Ovary (tissue), 9 donors: Measurements from ENCODE around the gene IGFL2. TPM values are rescaled to one million over a fixed set of nuclear protein-coding genes. Genes with fewer than 3 reads are reported as not detected.

Source experiments
- DNase-seq, 5 donors: peaks; one replicate each; pipeline ENCODE4 v3.0.0-alpha.2; 2019 to 2020
- H3K27ac ChIP-seq, 2 donors: fragments of 200-600 bp; one replicate each; pipeline versions ENCODE4 v1.5.1 to v1.8.0; 2019 to 2022
- H3K27me3 ChIP-seq: fragments of 200-600 bp; one replicate; pipeline ENCODE4 v1.8.0; 2022
- H3K36me3 ChIP-seq: fragments of 200-600 bp; sonication (generic); one replicate; pipeline ENCODE4 v1.5.1; 2019
- H3K4me1 ChIP-seq: one replicate; pipeline ENCODE4 v1.8.1; 2013; ENCODE audit warnings: mild to moderate bottlenecking, moderate library complexity; ENCODE audit not compliant: insufficient read depth
- H3K4me3 ChIP-seq: fragments of 200-600 bp; sonication (generic); one replicate; pipeline ENCODE4 v1.5.1; 2017
- H3K9me3 ChIP-seq, 2 donors: fragments of 200-600 bp in 1 of 2; sonication (generic) in 1 of 2; one replicate each; pipeline versions ENCODE4 v1.5.1 to v1.8.1; 2013 to 2019; ENCODE audit warnings: mild to moderate bottlenecking in 1 of 2, moderate library complexity in 1 of 2
- CTCF ChIP-seq, 3 donors: fragments of 450-650 bp in 2 of 3; fragments of 200-600 bp in 1 of 3; IDR thresholded peaks; one replicate each; pipeline versions ENCODE4 v1.5.1 to v1.8.0; 2016 to 2022; ENCODE audit warnings: antibody characterized with exemption in 3 of 3, mild to moderate bottlenecking in 1 of 3
- EP300 ChIP-seq: sonication (generic); formaldehyde crosslinking; IDR thresholded peaks from one replicate; pipeline ENCODE4 v1.6.1; 2017; ENCODE audit warnings: antibody characterized with exemption
- POLR2A ChIP-seq: fragments of 450-650 bp; IDR thresholded peaks from one replicate; pipeline ENCODE4 v1.6.1; 2017; ENCODE audit warnings: antibody characterized with exemption, mild to moderate bottlenecking, moderate library complexity
- whole genome bisulfite sequencing, 3 donors: extraction: QIAGEN DNeasy Blood & Tissue Kit in 1 of 3; methylation state at CpG; one replicate each; pipeline versions ENCODE4 v1.1.5 to v1.1.7; 2013 to 2017; 5-methylcytosine and 5-hydroxymethylcytosine counted together
- intact Hi-C, 4 donors: fragments of 100-400 bp; cut with DNase I; formaldehyde crosslinking; loops; one replicate each; pipeline versions ENCODE4 v1.11.0 to v1.15.1; 2022 to 2023
- polyA plus RNA-seq, 2 donors: library from polyadenylated mRNA; stranded (reverse); fragments of 200-250 nt in 1 of 2; fragments of 350-450 nt in 1 of 2; fragmentation: Illumina TruSeq in 1 of 2; extraction: RNeasy Lipid Tissue Mini Kit (QIAGEN cat#74804) in 1 of 2; gene quantifications; one replicate each; pipeline ENCODE4 v1.2.3, GENCODE V29; 2013 to 2014
- total RNA-seq, 7 donors: library from RNA; depleted of rRNA in 2 of 7; stranded (reverse); fragments of >200 nt in 2 of 7; fragmentation: NEBNext Ultra II Directional in 3 of 7; extraction: Animal tissue kit (Norgen Biotek cat#: 25700) in 3 of 7; gene quantifications; one replicate each; pipeline versions ENCODE4 v1.1.0 to v1.2.4, GENCODE V29; 2016 to 2023
- donor health status: DM: no; HTN: no; CAD: no; lungs with moderate emphysema.
- donor health status: DM: no; HTN: no; CAD: no.
- donor health status: Bipolar disorder and iron deficiency.
- donor health status: DM: yes; HTN: yes; CAD: no.
- donor health status: DM: no; HTN: no; CAD: no.
- donor health status: DM: yes; HTN: yes; CAD: no.

IGFL2 gene
- total and polyA plus RNA-seq, 9 donors: 0.23 to 0.27 TPM; not detected in 7

DNA sequence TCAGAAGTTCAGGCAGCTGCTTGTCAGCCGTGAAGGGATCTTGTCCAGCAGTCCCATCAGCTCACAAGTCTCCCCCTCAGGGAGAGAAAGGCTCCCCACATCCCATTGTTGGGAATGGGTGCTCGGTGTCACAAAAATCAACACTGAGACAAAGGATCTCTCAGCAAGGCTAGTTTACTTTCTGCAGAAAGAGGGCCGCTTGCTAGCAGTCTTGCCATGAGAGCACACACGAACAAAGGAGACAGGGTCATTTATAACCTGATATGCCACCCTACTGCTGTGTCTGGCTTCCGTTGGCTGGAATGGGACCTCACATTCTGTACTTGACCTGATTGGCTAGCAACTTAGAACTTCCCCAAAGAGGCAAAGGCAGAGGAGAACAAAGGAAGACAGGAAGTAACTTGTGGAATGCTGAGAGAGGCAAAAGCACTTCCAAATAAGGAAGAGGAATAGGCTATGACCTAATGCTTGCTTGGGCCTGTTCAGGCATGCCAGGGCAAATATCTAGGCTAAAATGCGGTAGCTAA is 14.9 kb upstream of the IGFL2 start:
- H3K27ac ChIP-seq: peak overlapping the region in 1 of 2 donors; percentile 22
- peaks cover 20% of the 10 kb centered on the region for H3K4me1 ChIP-seq
- H3K4me3 ChIP-seq: peak overlapping the region; percentile 1
- TF ChIP-seq CTCF (IDR thresholded peaks at IDR 0.05) (no peak), EP300 (no peak), POLR2A (no peak)
- H3K9me3 ChIP-seq: no peaks in the 10 kb centered on the region
- intact Hi-C loops: no loop called here
- DNase-seq: peak in 3 of 5 donors; percentile 7 to 41 (median 30)
- WGBS, 3 donors: 35 to 52% (median 43%) methylated on average over 6 of the region's 6 CpGs
- H3K36me3 ChIP-seq: no peaks in the 10 kb centered on the region
- H3K27me3 ChIP-seq: no peaks in the 10 kb centered on the region

GRCh38 chr19:46133777-46134241 is 14.2 kb upstream of the IGFL2 start:
- Histone ChIP-seq H3K4me3 (no peak overlapping the region), H3K36me3 (no peaks in the 10 kb centered on the region), H3K27ac (peak overlapping the region in 1 of 2 donors; percentile 22), H3K4me1 (peaks cover 20% of the 10 kb centered on the region), H3K27me3 (no peaks in the 10 kb centered on the region), H3K9me3 (no peaks in the 10 kb centered on the region)
- intact Hi-C loops: no loop called here
- TF ChIP-seq CTCF (IDR thresholded peaks at IDR 0.05) (no peak), POLR2A (no peak), EP300 (no peak)
- no peak for DNase-seq
- WGBS, 3 donors: 75 to 80% (median 78%) methylated on average over 1 of the region's 1 CpG

DNA sequence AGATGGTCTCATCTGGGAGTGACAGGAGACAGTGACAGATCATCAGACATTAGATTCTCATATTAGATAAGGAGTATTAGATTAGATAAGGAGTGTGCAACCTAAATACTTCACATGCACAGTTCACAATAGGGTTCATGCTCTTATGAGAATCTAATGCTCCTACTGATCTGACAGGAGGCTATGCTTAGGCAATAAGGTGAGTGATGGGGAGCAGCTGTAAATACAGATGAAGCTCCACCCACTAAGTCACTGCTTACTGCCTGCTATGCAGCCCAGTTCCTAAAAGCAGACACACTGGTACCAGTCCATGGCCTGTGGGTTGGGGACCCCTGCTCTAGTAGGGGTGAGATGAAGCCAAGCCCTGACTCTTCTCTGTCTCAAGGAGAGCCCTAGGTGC is 13.5 kb upstream of the IGFL2 start:
- TF ChIP-seq POLR2A: no peak
- TF ChIP-seq EP300: no peak
- no peak for TF ChIP-seq CTCF (IDR thresholded peaks at IDR 0.05)
- no peaks in the 10 kb centered on the region for H3K27me3 ChIP-seq
- intact Hi-C loops: no loop called here
- H3K9me3 ChIP-seq: no peaks in the 10 kb centered on the region
- no peak overlapping the region for H3K27ac ChIP-seq
- DNase-seq: no peak
- no peaks in the 10 kb centered on the region for H3K36me3 ChIP-seq
- peaks cover 20% of the 10 kb centered on the region for H3K4me1 ChIP-seq
- no peak overlapping the region for H3K4me3 ChIP-seq

DNA sequence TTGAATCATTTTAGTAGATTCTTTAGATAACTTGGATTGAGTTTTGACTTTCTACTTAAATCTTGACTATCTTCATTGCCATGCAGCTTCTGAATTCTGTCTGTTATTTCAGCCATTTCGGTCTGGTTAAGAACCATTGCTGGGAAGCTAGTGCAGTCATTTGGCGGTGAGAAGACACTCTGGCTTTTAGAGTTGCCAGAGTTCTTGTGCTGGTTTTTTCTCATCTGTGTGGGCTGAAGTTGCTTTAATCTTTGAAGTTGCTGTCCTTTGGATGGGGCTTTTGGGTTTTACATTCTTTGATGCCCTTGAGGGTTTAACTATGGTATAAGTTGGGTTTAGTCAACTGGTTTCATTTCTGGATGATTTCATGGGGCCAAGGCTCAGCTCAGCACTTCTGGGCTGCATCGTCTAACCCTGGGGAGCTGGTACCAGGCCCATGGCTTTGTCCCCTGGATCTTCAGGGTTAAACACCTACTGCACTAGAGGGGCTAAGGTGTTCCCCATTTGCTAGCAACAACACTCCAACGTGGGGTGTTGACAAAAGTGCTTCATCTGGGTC is 10.0 kb upstream of the IGFL2 start:
- Histone ChIP-seq H3K27ac (no peak overlapping the region), H3K4me3 (no peak overlapping the region), H3K4me1 (peaks cover 13% of the 10 kb centered on the region), H3K9me3 (no peaks in the 10 kb centered on the region), H3K36me3 (no peaks in the 10 kb centered on the region), H3K27me3 (no peaks in the 10 kb centered on the region)
- TF ChIP-seq CTCF (IDR thresholded peaks at IDR 0.05): no peak
- TF ChIP-seq EP300: no peak
- TF ChIP-seq POLR2A: no peak
- no peak for DNase-seq
- WGBS, 3 donors: 81 to 91% (median 87%) methylated on average over 4 of the region's 4 CpGs
- intact Hi-C loops: no loop called here
